Ovary (tissue), 9 donors: ENCODE measurements around the gene C10orf62. TPM values are rescaled to one million over a fixed set of nuclear protein-coding genes. Genes with fewer than 3 reads are reported as not detected.

Experiments used
- DNase-seq, 5 donors: peaks; one replicate each; pipeline ENCODE4 v3.0.0-alpha.2; 2019 to 2020
- H3K27ac ChIP-seq, 2 donors: fragments of 200-600 bp; one replicate each; pipeline versions ENCODE4 v1.5.1 to v1.8.0; 2019 to 2022
- H3K27me3 ChIP-seq: fragments of 200-600 bp; one replicate; pipeline ENCODE4 v1.8.0; 2022
- H3K36me3 ChIP-seq: fragments of 200-600 bp; sonication (generic); one replicate; pipeline ENCODE4 v1.5.1; 2019
- H3K4me1 ChIP-seq: one replicate; pipeline ENCODE4 v1.8.1; 2013; ENCODE audit warnings: mild to moderate bottlenecking, moderate library complexity; ENCODE audit not compliant: insufficient read depth
- H3K4me3 ChIP-seq: fragments of 200-600 bp; sonication (generic); one replicate; pipeline ENCODE4 v1.5.1; 2017
- H3K9me3 ChIP-seq, 2 donors: fragments of 200-600 bp in 1 of 2; sonication (generic) in 1 of 2; one replicate each; pipeline versions ENCODE4 v1.5.1 to v1.8.1; 2013 to 2019; ENCODE audit warnings: mild to moderate bottlenecking in 1 of 2, moderate library complexity in 1 of 2
- EP300 ChIP-seq: sonication (generic); formaldehyde crosslinking; IDR thresholded peaks from one replicate; pipeline ENCODE4 v1.6.1; 2017; ENCODE audit warnings: antibody characterized with exemption
- POLR2A ChIP-seq: fragments of 450-650 bp; IDR thresholded peaks from one replicate; pipeline ENCODE4 v1.6.1; 2017; ENCODE audit warnings: antibody characterized with exemption, mild to moderate bottlenecking, moderate library complexity
- WGBS, 3 donors: extraction: QIAGEN DNeasy Blood & Tissue Kit in 1 of 3; methylation state at CpG; one replicate each; pipeline versions ENCODE4 v1.1.5 to v1.1.7; 2013 to 2017; 5-methylcytosine and 5-hydroxymethylcytosine counted together
- intact Hi-C, 4 donors: fragments of 100-400 bp; cut with DNase I; formaldehyde crosslinking; loops; one replicate each; pipeline versions ENCODE4 v1.11.0 to v1.15.1; 2022 to 2023
- polyA plus RNA-seq, 2 donors: library from polyadenylated mRNA; stranded (reverse); fragments of 200-250 nt in 1 of 2; fragments of 350-450 nt in 1 of 2; fragmentation: Illumina TruSeq in 1 of 2; extraction: RNeasy Lipid Tissue Mini Kit (QIAGEN cat#74804) in 1 of 2; gene quantifications; one replicate each; pipeline ENCODE4 v1.2.3, GENCODE V29; 2013 to 2014
- total RNA-seq, 7 donors: library from RNA; depleted of rRNA in 2 of 7; stranded (reverse); fragments of >200 nt in 2 of 7; fragmentation: NEBNext Ultra II Directional in 3 of 7; extraction: Animal tissue kit (Norgen Biotek cat#: 25700) in 3 of 7; gene quantifications; one replicate each; pipeline versions ENCODE4 v1.1.0 to v1.2.4, GENCODE V29; 2016 to 2023
- TF ChIP-seq, protein P1 (sequence below), 3 donors: fragments of 450-650 bp in 2 of 3; fragments of 200-600 bp in 1 of 3; IDR thresholded peaks; one replicate each; pipeline versions ENCODE4 v1.5.1 to v1.8.0; 2016 to 2022; ENCODE audit warnings: antibody characterized with exemption in 3 of 3, mild to moderate bottlenecking in 1 of 3
- donor health status: DM: no; HTN: no; CAD: no; lungs with moderate emphysema.
- donor health status: DM: no; HTN: no; CAD: no.
- donor health status: Bipolar disorder and iron deficiency.
- donor health status: DM: yes; HTN: yes; CAD: no.
- donor health status: DM: no; HTN: no; CAD: no.
- donor health status: DM: yes; HTN: yes; CAD: no.

Gene C10orf62
- total and polyA plus RNA-seq, 9 donors: 0.48 TPM; not detected in 8

DNA sequence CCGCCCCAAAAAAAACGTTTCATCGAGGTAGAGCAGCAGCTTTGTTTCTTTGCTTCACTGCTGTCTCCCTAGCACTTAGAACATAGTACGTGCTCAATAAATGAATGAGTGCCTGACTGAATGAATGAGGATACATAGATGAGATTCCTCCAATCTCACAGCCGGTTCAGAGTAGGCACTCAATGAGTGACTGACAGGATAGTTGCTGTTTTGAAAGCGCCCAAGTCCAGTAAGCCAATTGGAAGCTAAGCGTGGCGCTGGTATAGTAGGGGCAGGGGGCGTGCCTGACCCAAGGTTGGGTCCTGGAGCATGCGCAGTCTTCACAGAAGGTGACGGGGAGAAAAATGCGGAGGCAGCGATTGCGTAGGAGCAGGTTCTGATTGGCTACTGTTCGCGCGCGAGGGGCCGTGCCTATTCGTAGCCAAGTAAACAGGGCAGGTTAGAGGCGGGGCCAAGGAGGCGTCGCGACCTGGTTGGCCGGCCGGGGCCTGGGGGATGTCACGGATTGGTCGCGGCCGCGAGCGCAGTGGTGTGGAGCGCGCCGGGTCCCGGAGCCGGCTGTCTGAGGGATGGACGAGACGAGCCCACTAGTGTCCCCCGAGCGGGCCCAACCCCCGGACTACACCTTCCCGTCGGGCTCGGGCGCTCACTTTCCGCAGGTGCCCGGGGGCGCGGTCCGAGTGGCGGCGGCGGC lies 50.8 kb downstream of the C10orf62 start, which contains the start of gene PI4K2A:
Gene PI4K2A, plus strand, starts transcription at position 498 of the 694 bp plus-strand sequence. Its CDS starts 72 bp downstream, at position 570.
- intact Hi-C loops: no loop called here

More for the DNA sequence above, 50.8 kb downstream of the C10orf62 start, which contains the start of gene PI4K2A:
- DNase-seq: peak; percentile 97 to 99 (median 98)
- peak within 1 kb of the TSS; percentile 70 for H3K4me3 ChIP-seq
- peaks cover 6% of the 10 kb centered on the region for H3K4me1 ChIP-seq
- H3K27me3 ChIP-seq: no peaks in the 10 kb centered on the region
- 1 to 2% (median 2%) methylated on average over 47 to 54 of the region's 54 CpGs for WGBS, 3 donors
- no peaks in the 10 kb centered on the region for H3K36me3 ChIP-seq
- H3K27ac ChIP-seq: peak within 1 kb of the TSS; percentile 70 to 79
- no peaks in the 10 kb centered on the region for H3K9me3 ChIP-seq
- TF ChIP-seq, protein P1, sequence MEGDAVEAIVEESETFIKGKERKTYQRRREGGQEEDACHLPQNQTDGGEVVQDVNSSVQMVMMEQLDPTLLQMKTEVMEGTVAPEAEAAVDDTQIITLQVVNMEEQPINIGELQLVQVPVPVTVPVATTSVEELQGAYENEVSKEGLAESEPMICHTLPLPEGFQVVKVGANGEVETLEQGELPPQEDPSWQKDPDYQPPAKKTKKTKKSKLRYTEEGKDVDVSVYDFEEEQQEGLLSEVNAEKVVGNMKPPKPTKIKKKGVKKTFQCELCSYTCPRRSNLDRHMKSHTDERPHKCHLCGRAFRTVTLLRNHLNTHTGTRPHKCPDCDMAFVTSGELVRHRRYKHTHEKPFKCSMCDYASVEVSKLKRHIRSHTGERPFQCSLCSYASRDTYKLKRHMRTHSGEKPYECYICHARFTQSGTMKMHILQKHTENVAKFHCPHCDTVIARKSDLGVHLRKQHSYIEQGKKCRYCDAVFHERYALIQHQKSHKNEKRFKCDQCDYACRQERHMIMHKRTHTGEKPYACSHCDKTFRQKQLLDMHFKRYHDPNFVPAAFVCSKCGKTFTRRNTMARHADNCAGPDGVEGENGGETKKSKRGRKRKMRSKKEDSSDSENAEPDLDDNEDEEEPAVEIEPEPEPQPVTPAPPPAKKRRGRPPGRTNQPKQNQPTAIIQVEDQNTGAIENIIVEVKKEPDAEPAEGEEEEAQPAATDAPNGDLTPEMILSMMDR (IDR thresholded peaks at IDR 0.05): no peak
- TF ChIP-seq EP300 (no peak), POLR2A (peak; percentile 72)

Other genes starting within 250 kb of the C10orf62 start
- gene RRP12, start 188.4 kb upstream of the C10orf62 start, total RNA-seq: 10 to 100 TPM; 14.7 to 35.8 (median 24.4) TPM
- 1 to 10 TPM; 7.2 to 8.9 TPM for gene RRP12, start 188.4 kb upstream of the C10orf62 start, polyA plus RNA-seq
- 100 to 1,000 TPM in 6 of 7 donors, 10 to 100 TPM in 1; 98.7 to 233 (median 163) TPM for gene PGAM1, start 163.5 kb upstream of the C10orf62 start, total RNA-seq
- gene PGAM1, start 163.5 kb upstream of the C10orf62 start, polyA plus RNA-seq: 100 to 1,000 TPM; 114 to 255 TPM
- gene EXOSC1, start 143.7 kb upstream of the C10orf62 start, total RNA-seq: 10 to 100 TPM; 22.1 to 38.3 (median 26.6) TPM
- gene EXOSC1, start 143.7 kb upstream of the C10orf62 start, polyA plus RNA-seq: 10 to 100 TPM; 26.9 to 36.2 TPM
- 10 to 100 TPM; 17.8 to 28.1 (median 26.2) TPM for gene ZDHHC16, start 143.5 kb upstream of the C10orf62 start, total RNA-seq
- 10 to 100 TPM; 19.1 to 34.7 TPM for gene ZDHHC16, start 143.5 kb upstream of the C10orf62 start, polyA plus RNA-seq
- gene MMS19, start 91.3 kb upstream of the C10orf62 start, total RNA-seq: 10 to 100 TPM; 54.2 to 63.6 (median 56.4) TPM
- 10 to 100 TPM; 45.3 to 58.4 TPM for gene MMS19, start 91.3 kb upstream of the C10orf62 start, polyA plus RNA-seq
- gene UBTD1, start 90.8 kb upstream of the C10orf62 start, total RNA-seq: 10 to 100 TPM in 4 of 7 donors, 1 to 10 TPM in 3; 5.7 to 15.2 (median 12.8) TPM
- gene UBTD1, start 90.8 kb upstream of the C10orf62 start, polyA plus RNA-seq: 10 to 100 TPM in 1 of 2 donors, under 1 TPM in 1; 0.20 to 11.5 TPM
- under 1 TPM in 3 of 7 donors, not detected in 4; 0.37 to 0.46 (median 0.40) TPM for gene ANKRD2, start 16.9 kb upstream of the C10orf62 start, total RNA-seq
- gene ANKRD2, start 16.9 kb upstream of the C10orf62 start, polyA plus RNA-seq: under 1 TPM; 0.11 to 0.17 TPM
- gene HOGA1, start 5.3 kb upstream of the C10orf62 start, total RNA-seq: under 1 TPM in 5 of 7 donors, not detected in 2; 0.12 to 0.80 (median 0.23) TPM
- under 1 TPM; 0.05 to 0.60 TPM for gene HOGA1, start 5.3 kb upstream of the C10orf62 start, polyA plus RNA-seq
- 10 to 100 TPM in 4 of 7 donors, 1 to 10 TPM in 3; 6.6 to 17.7 (median 12.9) TPM for gene MORN4, start 43.8 kb downstream of the C10orf62 start, total RNA-seq
- 10 to 100 TPM; 10.9 to 11.5 TPM for gene MORN4, start 43.8 kb downstream of the C10orf62 start, polyA plus RNA-seq
- 10 to 100 TPM; 11.0 to 18.0 (median 12.6) TPM for gene PI4K2A, start 51.0 kb downstream of the C10orf62 start, total RNA-seq
- gene PI4K2A, start 51.0 kb downstream of the C10orf62 start, polyA plus RNA-seq: 10 to 100 TPM; 10.8 to 23.8 TPM
- gene AVPI1, start 97.5 kb downstream of the C10orf62 start, total RNA-seq: 100 to 1,000 TPM in 2 of 7 donors, 10 to 100 TPM in 5; 12.0 to 139 (median 31.8) TPM
- gene AVPI1, start 97.5 kb downstream of the C10orf62 start, polyA plus RNA-seq: 10 to 100 TPM; 18.2 to 20.8 TPM
- 10 to 100 TPM; 16.2 to 58.5 (median 40.2) TPM for gene MARVELD1, start 124.0 kb downstream of the C10orf62 start, total RNA-seq
- 10 to 100 TPM; 31.0 to 55.4 TPM for gene MARVELD1, start 124.0 kb downstream of the C10orf62 start, polyA plus RNA-seq
- 10 to 100 TPM; 20.8 to 30.1 (median 25.8) TPM for gene ZFYVE27, start 147.4 kb downstream of the C10orf62 start, total RNA-seq
- gene ZFYVE27, start 147.4 kb downstream of the C10orf62 start, polyA plus RNA-seq: 10 to 100 TPM; 14.4 to 23.5 TPM
- 1 to 10 TPM in 1 of 7 donors, under 1 TPM in 4, not detected in 2; 0.18 to 3.0 (median 0.41) TPM for gene SFRP5, start 182.3 kb downstream of the C10orf62 start, total RNA-seq
- gene SFRP5, start 182.3 kb downstream of the C10orf62 start, polyA plus RNA-seq: under 1 TPM; 0.28 to 0.48 TPM